H1 (cell line): ENCODE measurements around the gene ARHGAP26. TPM values are rescaled to one million over a fixed set of nuclear protein-coding genes. Genes with fewer than 3 reads are reported as not detected.

Experiments
- CTCF ChIA-PET: fragments of 300-600 bp; sonication (Branson Sonifier 250); formaldehyde crosslinking; loops from one replicate; lab custom pipeline; 2021; ENCODE audit not compliant: partially characterized antibody; lab: Charles Lee
- POLR2A ChIA-PET: fragments of 300-600 bp; sonication (Branson Sonifier 250); formaldehyde crosslinking; loops from one replicate; lab custom pipeline; 2021; ENCODE audit warnings: inconsistent platforms; ENCODE audit not compliant: partially characterized antibody; lab: Charles Lee
- DNase-seq, 2 experiments: peaks; one replicate each; pipeline versions ENCODE4 v3.0.0 to v3.0.0-alpha.2; 2010 to 2022; ENCODE audit warnings: low spot score in 2 of 2, low read depth in 1 of 2, mixed read lengths in 1 of 2
- FAIRE-seq: peaks from 2 replicates; lab custom pipeline; 2011; peaks lifted over from hg19 to GRCh38; lab: Jason Lieb, UNC
- H2AFZ ChIP-seq: 2 replicates; pipeline ENCODE4 v1.8.1; 2012; ENCODE audit warnings: low read length, inconsistent platforms
- H2AK5ac ChIP-seq: 2 replicates; pipeline ENCODE4 v1.6.1; 2013; ENCODE audit warnings: low read depth, low read length
- H2BK120ac ChIP-seq: replicated peaks from 2 replicates; pipeline ENCODE3; 2013; ENCODE audit warnings: low read depth, low read length, inconsistent platforms
- H2BK12ac ChIP-seq: 2 replicates; pipeline ENCODE4 v1.6.1; 2013; ENCODE audit warnings: low read depth, low read length
- H2BK15ac ChIP-seq: 2 replicates; pipeline ENCODE4 v1.6.1; 2013; ENCODE audit warnings: low read length
- H2BK20ac ChIP-seq: 2 replicates; pipeline ENCODE4 v1.6.1; 2013; ENCODE audit warnings: low read length
- H2BK5ac ChIP-seq: 2 replicates; pipeline ENCODE4 v1.6.1; 2013; ENCODE audit warnings: low read depth, low read length
- H3K14ac ChIP-seq: 2 replicates; pipeline ENCODE4 v1.6.1; 2013; ENCODE audit warnings: inconsistent platforms; ENCODE audit not compliant: insufficient read length
- H3K18ac ChIP-seq: 2 replicates; pipeline ENCODE4 v1.6.1; 2013; ENCODE audit warnings: low read length; ENCODE audit errors: extremely low read depth
- H3K23ac ChIP-seq: 2 replicates; pipeline ENCODE4 v1.6.1; 2013; ENCODE audit warnings: inconsistent platforms; ENCODE audit not compliant: insufficient read length
- H3K23me2 ChIP-seq: 2 replicates; pipeline ENCODE4 v1.6.1; 2013; ENCODE audit warnings: low read depth, low read length
- H3K27ac ChIP-seq: 2 replicates; pipeline ENCODE4 v1.6.1; 2011; ENCODE audit warnings: low read depth, low read length, inconsistent platforms
- H3K27me3 ChIP-seq, 4 experiments: replicated peaks in 1 of 4; 1 replicate in 1 of 4; 2 replicates in 3 of 4; pipeline versions ENCODE4 v1.6.1 to v1.8.1; 2011 to 2013; ENCODE audit warnings: low read length in 3 of 4, mild to moderate bottlenecking in 3 of 4, inconsistent platforms in 2 of 4, mixed read lengths in 2 of 4, moderate library complexity in 1 of 4; ENCODE audit not compliant: control insufficient read depth in 3 of 4, insufficient read depth in 3 of 4; ENCODE audit errors: extremely low read depth in 1 of 4
- H3K36me3 ChIP-seq, 4 experiments: 2 replicates each; pipeline versions ENCODE4 v1.6.1 to v1.8.1; 2011 to 2013; ENCODE audit warnings: mild to moderate bottlenecking in 4 of 4, low read length in 3 of 4, moderate library complexity in 2 of 4, control low read depth in 1 of 4, inconsistent platforms in 1 of 4; ENCODE audit not compliant: insufficient read depth in 4 of 4, control insufficient read depth in 2 of 4
- H3K4ac ChIP-seq: replicated peaks from 2 replicates; pipeline ENCODE3; 2013; ENCODE audit warnings: low read length, low read depth, mixed read lengths, inconsistent platforms; ENCODE audit not compliant: insufficient read length
- H3K4me1 ChIP-seq, 4 experiments: replicated peaks in 1 of 4; 1 replicate in 1 of 4; 2 replicates in 3 of 4; pipeline versions ENCODE4 v1.6.1 to v1.8.1; 2011 to 2013; ENCODE audit warnings: low read length in 3 of 4, inconsistent platforms in 2 of 4, mixed read lengths in 1 of 4; ENCODE audit not compliant: insufficient read depth in 4 of 4, control insufficient read depth in 3 of 4
- H3K4me2 ChIP-seq, 2 experiments: 2 replicates each; pipeline versions ENCODE4 v1.6.1 to v1.8.1; 2011 to 2013; ENCODE audit warnings: low read depth in 2 of 2, low read length in 2 of 2, control low read depth in 1 of 2, inconsistent platforms in 1 of 2, mild to moderate bottlenecking in 1 of 2; ENCODE audit not compliant: insufficient read depth in 1 of 2
- H3K4me3 ChIP-seq, 4 experiments: fragments of 200-600, 300-600 bp in 1 of 4; sonication (generic), shearing (Covaris generic), sonication (Bioruptor Twin) in 1 of 4; 2 replicates each; pipeline versions ENCODE4 v1.5.1 to v1.8.1; 2011 to 2016; ENCODE audit warnings: low read length in 4 of 4, low read depth in 3 of 4, control low read depth in 2 of 4, inconsistent platforms in 2 of 4, mild to moderate bottlenecking in 2 of 4, mixed read lengths in 1 of 4, moderate library complexity in 1 of 4; ENCODE audit not compliant: insufficient read depth in 2 of 4; ENCODE audit errors: extremely low read depth in 1 of 4
- H3K56ac ChIP-seq: replicated peaks from 2 replicates; pipeline ENCODE3; 2013; ENCODE audit warnings: low read depth, mild to moderate bottlenecking, mixed read lengths, low read length, inconsistent platforms; ENCODE audit not compliant: insufficient read length
- H3K79me1 ChIP-seq: 2 replicates; pipeline ENCODE4 v1.6.1; 2013; ENCODE audit warnings: low read depth, low read length, control low read depth
- H3K79me2 ChIP-seq, 2 experiments: 2 replicates each; pipeline versions ENCODE4 v1.6.1 to v1.8.1; 2012 to 2013; ENCODE audit warnings: low read length in 2 of 2, mild to moderate bottlenecking in 2 of 2, inconsistent platforms in 1 of 2; ENCODE audit not compliant: insufficient read depth in 2 of 2, control insufficient read depth in 1 of 2
- H3K9ac ChIP-seq, 4 experiments: replicated peaks in 1 of 4; 1 replicate in 1 of 4; 2 replicates in 3 of 4; pipeline versions ENCODE4 v1.6.1 to v1.8.1; 2011 to 2013; ENCODE audit warnings: low read depth in 3 of 4, low read length in 3 of 4, control low read depth in 2 of 4, mild to moderate bottlenecking in 2 of 4, moderate library complexity in 2 of 4, inconsistent platforms in 1 of 4; ENCODE audit errors: extremely low read depth in 1 of 4
- H3K9me3 ChIP-seq, 2 experiments: 2 replicates each; pipeline versions ENCODE4 v1.6.1 to v1.8.1; 2012 to 2013; ENCODE audit warnings: mild to moderate bottlenecking in 2 of 2, moderate library complexity in 2 of 2, control low read depth in 1 of 2, inconsistent platforms in 1 of 2, low read depth in 1 of 2, low read length in 1 of 2, mixed read lengths in 1 of 2; ENCODE audit not compliant: insufficient read depth in 2 of 2
- H4K20me1 ChIP-seq, 2 experiments: replicated peaks in 1 of 2; 2 replicates each; pipeline versions ENCODE3 to v1.8.1; 2011 to 2013; ENCODE audit warnings: inconsistent platforms in 2 of 2, low read length in 2 of 2, mild to moderate bottlenecking in 1 of 2; ENCODE audit not compliant: insufficient read depth in 2 of 2, control insufficient read depth in 1 of 2
- H4K5ac ChIP-seq: 2 replicates; pipeline ENCODE4 v1.6.1; 2013; ENCODE audit warnings: low read length, low read depth, mixed read lengths, inconsistent platforms; ENCODE audit not compliant: insufficient read length
- H4K8ac ChIP-seq: 2 replicates; pipeline ENCODE4 v1.8.0; 2013; ENCODE audit warnings: mild to moderate bottlenecking, moderate library complexity, low read length, inconsistent platforms; ENCODE audit not compliant: insufficient read depth; ENCODE audit errors: extremely low read depth
- H4K91ac ChIP-seq: replicated peaks from 2 replicates; pipeline ENCODE3; 2013; ENCODE audit warnings: low read length, mixed read lengths, inconsistent platforms; ENCODE audit not compliant: insufficient read length
- ASH2L ChIP-seq: fragments of 200-600, 300-600 bp; sonication (generic); IDR thresholded peaks from one replicate; pipeline ENCODE4 v1.7.1; 2017; ENCODE audit warnings: low read length
- CBX8 ChIP-seq: fragments of 300-800, 300-1000 bp; sonication (generic); IDR thresholded peaks from 2 replicates; pipeline ENCODE4 v1.7.1; 2016; ENCODE audit warnings: low read depth, low read length, borderline replicate concordance
- CEBPB ChIP-seq: IDR thresholded peaks from 2 replicates; pipeline ENCODE4 v1.6.1; 2012; ENCODE audit warnings: low read depth, low read length
- EGR1 ChIP-seq: IDR thresholded peaks from 2 replicates; pipeline ENCODE4 v1.6.1; 2011; ENCODE audit warnings: low read depth, low read length, borderline replicate concordance
- HDAC6 ChIP-seq: IDR thresholded peaks from one replicate; pipeline ENCODE4 v1.7.1; 2012; ENCODE audit warnings: low read depth, mild to moderate bottlenecking, inconsistent platforms, low read length, moderate library complexity
- MAFK ChIP-seq: IDR thresholded peaks from 2 replicates; pipeline ENCODE4 v1.6.1; 2012; ENCODE audit warnings: low read depth, mild to moderate bottlenecking, improper control_type of control experiment, low read length
- PHF8 ChIP-seq: fragments of 200-600 bp; sonication (generic); conservative IDR thresholded peaks from 2 replicates; pipeline ENCODE4 v1.7.1; 2012; ENCODE audit warnings: low read depth, mild to moderate bottlenecking, inconsistent platforms, low read length, moderate library complexity
- RBBP5 ChIP-seq: IDR thresholded peaks from 2 replicates; pipeline ENCODE4 v1.7.1; 2012; ENCODE audit warnings: low read depth, mild to moderate bottlenecking, inconsistent platforms, low read length, moderate library complexity, borderline replicate concordance
- RNF2 ChIP-seq: fragments of 200-900, 300-1000 bp; sonication (generic); IDR thresholded peaks from 2 replicates; pipeline ENCODE4 v1.7.1; 2016; ENCODE audit warnings: borderline replicate concordance, low read depth, mild to moderate bottlenecking, antibody characterized with exemption, low read length; ENCODE audit not compliant: poor library complexity, severe bottlenecking; ENCODE audit errors: missing control alignments
- SIX5 ChIP-seq: IDR thresholded peaks from 2 replicates; pipeline ENCODE4 v1.6.1; 2011; ENCODE audit warnings: mild to moderate bottlenecking, low read depth, low read length
- SRF ChIP-seq: IDR thresholded peaks from 2 replicates; pipeline ENCODE4 v1.6.1; 2011; ENCODE audit warnings: mild to moderate bottlenecking, low read depth, low read length, moderate library complexity
- YY1 ChIP-seq: IDR thresholded peaks from 2 replicates; pipeline ENCODE4 v1.6.1; 2011; ENCODE audit warnings: low read depth, mild to moderate bottlenecking, low read length
- ZNF274 ChIP-seq: IDR thresholded peaks from 2 replicates; pipeline ENCODE4 v1.7.0; 2012; ENCODE audit warnings: low read length, borderline replicate concordance; ENCODE audit errors: extremely low read depth
- polyA plus RNA-seq, 7 experiments: library from polyadenylated mRNA; depleted of rRNA in 3 of 7; stranded (reverse) in 5 of 7; unstranded in 2 of 7; fragments of >200 nt in 5 of 7; fragments of 200-250 nt in 2 of 7; gene quantifications; 1 replicate in 5 of 7; 2 replicates in 1 of 7; 4 replicates in 1 of 7; pipeline versions ENCODE4 v1.2.1 to v1.2.3, GENCODE V29; 2011 to 2013; ENCODE audit warnings: missing spikeins in 2 of 7, mixed read lengths in 2 of 7
- total RNA-seq: library from RNA; stranded (reverse); fragmentation: NEBNext Ultra II Directional; extraction: Animal tissue kit (Norgen Biotek cat#: 25700); gene quantifications from 2 replicates; pipeline ENCODE4 v1.2.1, GENCODE V29; 2021

The ARHGAP26 gene
- total and polyA plus RNA-seq, 2 of the 8 experiments (the other 6 are each of a cell fraction or from before 2014, with no cell fraction given), result 7.1 to 24.8 TPM

- no peak overlapping the region for H3K27ac ChIP-seq
- H4K5ac ChIP-seq, result no peak overlapping the region
- ChIA-PET CTCF (interaction anchor here (0.6 to 2.9 kb wide), 13 partner anchors 8 to 112 kb away, joined by 3 to 11 read pairs (median 3); no protein-coding TSS in a partner anchor), POLR2A (no interaction called here)
- no peak overlapping the region for H3K9ac ChIP-seq
- no peak for DNase-seq
- H2BK20ac ChIP-seq, result no peak overlapping the region
- no peaks in the 10 kb centered on the region for H3K23me2 ChIP-seq
- H3K4me1 ChIP-seq, result peaks cover 5 to 11% (median 11%) of the 10 kb centered on the region in 4 experiments; a peak in 6 of 7 replicates
- no peak overlapping the region for H3K14ac ChIP-seq
- H3K79me1 ChIP-seq, result no peaks in the 10 kb centered on the region; the same call in 1 of the 2 replicates
- H4K20me1 ChIP-seq, result no peaks in the 10 kb centered on the region
- FAIRE-seq, result no peak
- no peak overlapping the region for H2BK12ac ChIP-seq
- no peak overlapping the region for H2BK120ac ChIP-seq
- H3K4me2 ChIP-seq, result no peak overlapping the region
- H3K27me3 ChIP-seq, result no peaks in the 10 kb centered on the region
- no peak overlapping the region for H3K4ac ChIP-seq
- peaks cover 0 to 12% (median 4%) of the 10 kb centered on the region in 4 experiments; a peak in 2 of 8 replicates for H3K36me3 ChIP-seq
- no peak overlapping the region for H3K56ac ChIP-seq
- no peaks in the 10 kb centered on the region for H3K79me2 ChIP-seq
- no peak overlapping the region for H2AK5ac ChIP-seq
- H2BK15ac ChIP-seq, result no peak overlapping the region
- no peak overlapping the region for H2AFZ ChIP-seq
- no peak overlapping the region for H4K91ac ChIP-seq
- H3K18ac ChIP-seq, result no peak overlapping the region
- H3K23ac ChIP-seq, result no peak overlapping the region
- H3K4me3 ChIP-seq, result no peak overlapping the region
- H3K9me3 ChIP-seq, result peaks cover 3 to 6% of the 10 kb centered on the region in 2 experiments; a peak in 3 of 4 replicates
- no peak overlapping the region for H4K8ac ChIP-seq
- H2BK5ac ChIP-seq, result no peak overlapping the region
- TF ChIP-seq YY1 (no peak), CBX8 (no peak), SIX5 (no peak), ZNF274 (no peak), CEBPB (no peak), PHF8 (no peak), HDAC6 (no peak), SRF (no peak), EGR1 (no peak), RNF2 (no peak), RBBP5 (no peak), ASH2L (no peak), MAFK (no peak)
Observed at GRCh38 chr5:143117821-143118220, 347.6 kb downstream of the ARHGAP26 start.
